ENCODE data around the gene BCAS4.

GRCh38 chr20:50867805-50868204 is 72.9 kb downstream of the BCAS4 start:
- TF ChIP-seq CTCF (IDR thresholded peaks at IDR 0.05): no peak
- TF ChIP-seq POLR2A (IDR thresholded peaks at IDR 0.05): no peak

Measured in tibial nerve (tissue), 3 donors.